Inflammatory macrophage (primary cell): ENCODE measurements around the gene IQSEC1.

Source experiments
- DNase-seq, 2 donors: peaks; one replicate each; pipeline ENCODE4 v3.0.0-alpha.2; 2020 to 2022

Gene IQSEC1

DNA sequence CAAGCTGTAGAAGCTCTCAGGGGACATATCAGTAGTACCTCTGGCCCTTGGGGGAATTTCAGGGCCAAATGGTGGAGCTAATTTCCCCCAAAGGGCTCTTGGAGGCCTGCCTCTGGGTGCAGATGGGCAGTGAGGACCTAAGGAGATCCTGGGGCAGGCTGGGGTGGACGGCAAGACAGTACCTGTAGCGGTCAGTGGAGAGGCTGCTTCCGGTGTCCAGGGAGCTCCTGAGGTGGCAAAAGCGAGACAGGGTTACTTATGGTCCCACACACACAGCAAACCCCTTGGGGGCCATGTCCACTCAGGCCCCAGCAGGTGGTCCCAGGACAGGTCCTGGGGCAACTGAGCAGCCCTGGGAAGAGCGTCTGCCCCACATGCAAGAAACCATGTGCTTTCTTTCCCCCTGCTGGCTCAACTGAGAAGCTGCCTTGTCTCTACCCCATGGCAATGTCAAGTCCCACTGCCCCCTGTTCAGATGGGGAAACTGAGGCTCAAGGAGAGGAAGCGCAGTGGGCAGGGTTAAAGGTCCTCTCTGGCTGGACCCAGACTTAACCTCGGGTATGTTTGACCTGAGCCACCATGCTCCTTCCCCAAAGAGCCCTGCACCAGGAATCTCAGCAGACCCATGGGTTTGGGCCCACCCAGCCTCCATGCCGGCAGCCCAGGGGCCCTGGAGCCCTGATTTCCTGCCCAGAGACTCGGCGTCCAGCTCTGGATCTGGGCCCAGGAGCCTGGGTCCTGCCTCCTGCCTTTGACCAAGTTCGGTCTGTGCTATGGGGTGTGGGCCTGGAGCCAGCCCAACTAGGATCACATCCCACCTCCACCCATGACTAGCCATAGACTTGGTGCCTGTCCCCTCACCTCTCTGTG lies 25.7 kb downstream of the IQSEC1 start:
- DNase-seq, result peak in 1 of 2 donors; percentile 9

DNA sequence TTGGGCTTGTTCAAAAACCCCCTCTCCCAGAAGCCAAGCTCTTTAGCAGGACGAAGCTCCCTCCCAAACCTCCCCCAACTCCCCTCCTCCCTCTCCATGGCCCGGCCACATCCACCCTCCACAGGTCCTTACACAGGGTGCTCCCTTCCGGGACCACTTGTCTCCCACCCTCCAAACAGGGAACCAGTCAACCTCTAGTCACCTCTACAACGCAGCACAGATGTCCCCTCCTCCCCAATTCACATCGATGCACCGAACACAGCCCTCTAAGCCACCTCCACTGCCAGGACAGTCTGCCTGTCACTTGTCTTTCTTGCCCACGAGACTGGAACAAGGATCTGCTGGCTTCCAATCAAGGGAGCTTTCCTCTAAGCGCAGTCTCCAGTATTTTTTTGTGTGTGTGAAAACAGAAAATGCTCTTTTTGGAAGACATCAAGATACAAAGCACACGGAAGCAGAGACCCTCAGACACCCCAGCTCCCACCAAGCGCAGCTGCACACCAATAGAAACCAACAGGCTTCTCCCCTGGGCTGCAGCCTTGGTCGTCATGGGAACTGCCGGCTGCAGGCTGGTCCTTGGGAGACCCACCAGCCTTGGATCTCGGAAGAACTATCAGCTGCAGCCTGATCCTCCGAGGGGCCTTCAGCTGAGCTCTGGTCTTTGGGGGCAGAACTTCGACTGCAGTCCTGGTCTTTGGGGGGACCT lies 26.5 kb downstream of the IQSEC1 start:
- no peak for DNase-seq

DNA sequence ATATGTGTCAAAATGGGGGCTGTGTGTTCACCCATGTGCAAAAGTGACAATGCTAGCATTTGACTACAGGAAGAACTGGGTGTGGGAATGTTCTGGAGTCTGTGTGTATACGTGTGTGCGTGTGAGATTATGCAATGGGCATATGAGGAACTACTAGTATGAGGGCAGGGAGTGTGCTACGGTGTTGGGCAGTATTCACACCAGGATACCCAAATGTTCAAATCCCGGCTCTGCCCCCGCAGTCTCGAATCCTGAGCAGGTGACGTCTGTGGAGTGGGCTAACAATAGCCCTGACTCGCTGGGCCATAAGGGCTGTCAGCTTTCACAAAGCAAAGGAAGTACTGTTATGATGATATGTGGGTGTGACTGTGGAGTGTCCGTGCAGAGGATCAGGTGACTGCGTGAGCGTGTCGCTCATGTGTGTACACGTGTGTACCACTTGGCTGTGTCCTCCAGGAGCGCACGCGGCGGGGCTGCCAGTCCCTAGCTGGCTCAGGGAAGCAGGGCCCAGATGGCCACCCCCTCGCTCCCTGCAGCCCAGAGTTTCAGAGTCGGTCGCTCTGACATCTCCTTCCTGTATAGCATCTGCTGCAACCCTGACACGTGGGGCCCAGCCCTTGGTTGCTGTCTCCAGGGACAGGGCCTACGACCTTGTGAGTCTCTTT lies 27.2 kb downstream of the IQSEC1 start:
- peak; percentile 62 to 72 for DNase-seq

DNA sequence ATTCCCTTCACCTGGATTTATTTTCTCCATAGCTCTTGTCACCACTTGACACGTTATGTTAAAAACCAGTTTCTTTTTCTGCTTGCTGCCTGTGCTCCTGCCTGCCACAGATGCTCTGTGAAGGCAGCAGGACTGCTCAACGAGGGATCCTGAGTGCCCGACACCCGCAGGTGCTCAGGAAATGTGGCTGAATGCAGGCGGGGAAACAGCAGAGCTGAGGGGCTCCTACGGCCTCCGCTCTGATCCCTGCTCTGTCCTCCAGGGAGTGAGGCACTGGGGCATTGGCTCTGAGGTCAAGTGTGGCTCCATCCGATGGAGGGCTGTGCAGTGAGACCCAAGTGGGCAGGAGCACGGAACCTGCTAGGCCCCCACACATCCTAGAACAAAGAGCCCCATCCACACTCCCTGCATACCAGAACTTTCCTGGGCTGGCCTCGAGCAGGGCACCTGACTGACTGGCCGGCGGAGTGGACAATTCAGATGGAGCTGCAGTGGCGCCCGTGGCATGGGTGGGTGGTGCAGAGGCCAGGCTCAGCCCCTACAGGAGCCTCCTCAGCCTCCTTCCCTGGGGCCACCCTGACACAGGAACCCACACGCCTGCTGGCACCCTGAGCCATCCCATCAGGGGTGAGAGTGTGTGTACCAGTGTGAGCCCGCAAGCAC lies 27.9 kb downstream of the IQSEC1 start:
- DNase-seq, result no peak

DNA sequence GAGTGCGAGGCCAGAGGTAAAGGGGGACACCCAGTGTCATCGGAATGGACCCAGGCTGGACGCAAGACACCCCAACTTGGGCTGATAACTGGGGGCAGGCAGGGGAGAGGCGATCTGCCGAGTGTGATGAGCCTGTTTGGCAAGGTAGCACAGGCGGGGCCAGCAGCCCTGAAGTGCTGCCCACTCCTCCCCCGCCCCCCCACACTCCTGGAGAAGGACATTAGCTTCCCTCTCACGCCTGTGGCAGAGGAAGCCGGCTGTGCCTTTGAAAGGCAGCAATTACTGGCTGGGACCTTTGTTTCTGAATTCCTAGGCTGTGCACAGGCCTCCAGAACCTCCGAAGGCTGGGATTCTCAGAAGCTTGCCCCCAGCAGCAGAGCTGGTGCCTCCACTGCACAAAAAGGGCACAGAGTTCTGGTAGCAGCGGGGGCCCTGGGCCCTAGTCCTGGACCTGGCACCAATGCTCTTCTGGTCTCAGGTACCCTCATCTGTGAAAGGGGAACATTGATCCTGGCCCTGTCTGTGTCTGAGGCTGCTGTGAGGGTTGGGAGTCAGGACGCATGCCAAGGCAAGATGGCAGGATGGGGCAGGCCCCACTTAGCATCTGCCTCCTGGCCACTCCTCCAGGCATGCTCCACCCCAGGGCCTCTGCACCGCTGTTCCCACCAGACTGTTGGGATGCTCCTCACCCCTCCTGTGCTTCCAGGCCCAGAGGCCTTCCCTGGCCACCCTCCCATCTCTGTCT lies 28.6 kb downstream of the IQSEC1 start:
- DNase-seq, result peak in 1 of 2 donors; percentile 14

DNA sequence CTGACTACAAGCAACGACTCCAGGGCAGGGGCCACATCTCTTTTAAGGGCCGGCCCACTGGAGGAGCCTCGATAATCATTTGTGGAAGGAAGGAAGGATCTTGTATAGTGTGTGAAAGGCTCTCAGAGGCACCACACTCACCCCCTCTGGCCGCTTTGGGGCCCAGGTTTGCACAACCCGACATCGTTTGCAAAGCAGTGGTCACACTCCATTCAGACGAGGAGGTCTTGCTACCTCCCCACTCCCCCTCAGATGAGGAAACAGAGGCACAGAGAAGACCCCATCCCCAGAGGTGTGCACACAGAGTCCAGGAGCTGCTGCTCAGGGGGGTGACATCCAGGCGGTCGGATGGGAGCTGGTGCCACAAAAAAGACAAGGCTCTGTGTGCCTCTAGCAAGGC lies 29.6 kb downstream of the IQSEC1 start:
- no peak for DNase-seq

DNA sequence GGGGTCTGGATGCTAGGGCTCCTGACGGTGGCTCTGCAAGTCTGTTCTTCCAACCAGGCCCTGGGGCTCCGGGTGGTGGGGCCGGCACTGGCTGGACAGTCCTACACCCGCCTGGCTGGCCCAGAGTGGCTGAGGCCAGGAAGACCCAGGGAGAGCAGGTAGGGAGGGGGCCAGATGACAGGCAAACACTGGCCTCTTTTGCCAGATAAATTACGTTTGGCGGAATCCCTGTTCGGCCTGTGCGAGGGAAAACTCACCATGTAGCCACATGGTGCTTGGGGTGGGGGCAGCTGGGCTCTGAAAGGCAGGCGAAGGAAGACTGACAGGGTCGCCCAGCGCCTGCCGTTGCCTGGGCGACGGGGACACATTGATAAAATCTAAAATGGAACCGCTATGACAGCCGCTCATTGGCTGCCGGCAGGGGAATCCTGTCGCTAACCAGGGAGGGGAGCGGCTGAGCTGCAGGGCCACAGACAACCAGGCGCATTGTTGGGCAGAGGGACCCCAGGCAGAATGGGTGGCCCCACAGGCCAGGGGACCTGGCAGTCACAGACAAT lies 30.4 kb downstream of the IQSEC1 start:
- DNase-seq, result no peak

DNA sequence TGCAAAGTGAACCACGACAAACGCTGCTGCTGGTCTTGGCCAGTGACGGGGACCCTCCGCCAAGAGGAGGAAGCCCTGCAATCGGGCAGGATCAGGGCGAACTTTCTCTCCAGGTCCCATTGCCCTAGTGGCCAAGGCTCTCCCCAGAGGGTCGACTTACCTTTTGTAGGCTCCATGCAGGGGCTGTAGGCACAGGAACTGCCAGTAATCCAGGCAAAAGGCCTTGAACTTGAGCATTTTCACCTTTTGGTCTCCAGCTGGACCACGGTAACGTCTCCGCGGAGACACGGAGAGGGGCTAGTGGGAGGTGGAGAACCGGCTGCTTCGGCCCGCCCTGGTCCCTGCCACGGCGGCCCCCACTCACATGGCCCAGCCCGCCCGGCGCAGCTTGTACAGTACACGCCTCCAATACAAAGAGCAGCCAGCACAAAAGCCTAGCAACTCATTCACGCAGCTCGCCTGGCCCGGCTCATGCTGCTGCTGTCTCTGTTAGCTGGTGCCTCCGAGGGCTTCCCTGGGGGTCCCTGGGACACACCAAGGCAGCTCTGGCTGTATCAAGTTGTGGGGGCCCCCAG lies 31.0 kb downstream of the IQSEC1 start:
- no peak for DNase-seq

DNA sequence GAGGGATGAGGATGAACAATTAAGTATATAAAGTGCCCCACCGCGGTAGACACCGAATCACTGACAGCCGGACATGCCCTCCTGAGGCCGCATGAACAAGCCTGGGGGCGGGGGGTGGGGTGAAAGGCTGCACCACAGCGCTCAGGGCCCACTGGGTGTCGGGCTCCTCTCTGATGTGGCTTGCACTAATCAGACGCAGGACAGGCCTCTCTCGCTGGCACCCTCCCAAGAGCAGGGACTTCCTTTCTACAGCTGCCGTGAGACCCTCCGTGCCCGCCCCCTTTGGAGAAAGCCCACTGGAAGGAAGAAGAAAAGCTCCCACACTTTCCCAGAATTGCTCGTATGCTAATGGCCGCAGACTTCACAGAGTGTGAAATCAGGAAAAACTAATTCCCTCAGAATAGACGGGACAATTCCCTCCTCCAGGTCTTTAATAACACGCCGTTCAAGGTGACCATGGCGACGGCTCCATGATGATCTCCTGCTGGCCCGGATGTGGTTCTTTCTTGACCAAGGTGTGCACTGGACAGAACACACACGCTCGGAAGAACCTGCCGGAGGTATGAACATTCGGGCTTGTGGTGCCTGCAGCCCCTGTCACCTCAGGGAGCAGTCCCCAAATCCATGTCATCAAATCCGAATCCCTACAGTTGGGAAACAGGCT lies 32.0 kb downstream of the IQSEC1 start:
- DNase-seq, result no peak

DNA sequence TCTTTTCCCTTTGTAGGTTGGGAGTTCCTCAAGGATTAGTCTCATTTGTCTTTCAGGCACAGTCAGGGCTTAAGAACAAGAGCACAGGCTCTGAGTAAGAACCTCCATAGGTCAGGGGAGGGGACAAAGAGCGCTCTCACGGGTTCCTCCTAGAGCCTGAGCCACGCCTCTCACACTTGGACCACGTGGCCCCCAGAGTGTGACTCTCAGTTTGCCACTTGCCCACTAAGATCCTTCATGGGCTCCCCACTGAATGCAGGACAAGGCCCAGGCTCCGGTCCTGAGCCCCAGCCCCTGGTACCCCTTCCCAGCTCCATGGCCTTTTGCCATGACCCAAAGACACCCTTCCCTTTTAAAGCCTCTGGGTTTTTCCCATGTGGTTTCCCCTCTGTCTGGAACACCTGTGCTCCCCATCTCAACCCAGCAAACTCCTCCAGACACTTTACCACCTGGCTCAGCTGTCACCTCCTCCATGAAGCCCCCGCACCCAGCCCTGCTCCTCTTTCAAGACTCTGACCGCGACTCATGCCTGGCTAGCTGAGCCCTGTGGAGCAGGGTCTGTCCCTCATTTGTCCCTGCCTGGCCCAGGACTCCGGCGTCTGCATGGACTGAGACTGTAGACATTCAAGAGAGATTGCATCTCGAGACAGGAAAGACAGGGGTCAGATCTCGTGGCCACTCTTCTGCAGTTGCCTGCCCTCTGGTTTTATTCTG lies 32.7 kb downstream of the IQSEC1 start:
- DNase-seq, result peak; percentile 55 to 76

DNA sequence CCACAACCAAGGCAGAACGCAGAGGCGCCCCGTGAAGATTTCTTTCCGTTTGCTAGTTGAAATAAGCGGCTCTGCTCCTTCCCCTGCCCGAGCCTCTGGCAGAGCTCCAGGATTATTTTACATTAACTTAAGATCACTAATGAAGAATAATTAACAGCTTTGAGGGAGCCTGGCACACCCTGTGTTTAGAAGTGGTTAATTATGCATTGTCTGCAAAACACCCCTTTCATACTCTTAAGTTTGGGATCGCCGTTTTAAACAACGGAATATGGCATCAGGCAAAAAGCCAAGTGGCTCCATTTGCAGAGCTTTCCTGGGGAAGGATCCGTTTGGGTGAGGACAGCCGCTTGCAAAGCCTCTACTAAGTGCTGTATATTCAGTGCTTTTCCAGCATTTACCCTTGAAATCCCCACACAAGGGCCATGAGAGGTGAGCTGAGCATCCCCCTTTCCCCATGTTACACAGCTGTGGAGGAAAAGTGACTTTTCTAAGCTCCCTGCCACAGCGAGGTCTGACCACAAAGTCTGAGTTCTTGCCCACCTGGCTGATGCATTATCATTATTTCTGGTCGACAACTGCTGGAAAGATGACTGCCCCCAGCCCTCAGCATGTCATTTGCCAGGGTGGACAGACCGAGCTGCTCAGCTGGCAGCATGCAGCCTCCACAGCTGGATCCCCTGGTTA lies 33.9 kb downstream of the IQSEC1 start:
- no peak for DNase-seq

DNA sequence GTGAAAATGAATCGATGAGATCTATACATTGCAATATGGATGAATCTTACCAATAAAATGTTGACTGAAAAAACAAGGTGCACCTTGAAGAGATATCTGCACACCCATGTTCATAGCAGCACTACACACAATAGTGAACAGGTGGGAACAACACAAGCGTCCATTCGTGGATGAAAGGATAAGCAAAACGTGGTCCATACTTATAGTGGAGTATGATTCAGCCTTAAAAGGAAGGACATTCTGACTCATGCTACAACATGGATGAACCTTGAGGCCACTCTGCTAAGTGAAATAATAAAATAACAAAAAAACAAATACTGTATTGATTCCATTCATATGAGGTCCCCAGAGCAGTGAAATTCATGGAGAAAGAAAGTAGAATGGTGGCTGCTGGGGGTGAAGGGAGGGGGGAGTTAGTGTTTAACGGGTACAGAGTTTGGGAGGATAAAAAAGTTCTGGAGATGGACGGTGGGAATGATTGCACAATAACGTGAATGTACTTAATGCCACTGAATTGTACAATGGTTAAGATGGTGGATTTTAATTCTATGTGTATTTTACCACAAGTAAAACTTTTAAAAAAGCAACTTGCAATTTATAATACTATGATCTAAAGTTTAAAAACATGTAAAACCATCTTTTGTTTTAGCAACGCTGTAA lies 35.6 kb downstream of the IQSEC1 start:
- DNase-seq, result no peak

DNA sequence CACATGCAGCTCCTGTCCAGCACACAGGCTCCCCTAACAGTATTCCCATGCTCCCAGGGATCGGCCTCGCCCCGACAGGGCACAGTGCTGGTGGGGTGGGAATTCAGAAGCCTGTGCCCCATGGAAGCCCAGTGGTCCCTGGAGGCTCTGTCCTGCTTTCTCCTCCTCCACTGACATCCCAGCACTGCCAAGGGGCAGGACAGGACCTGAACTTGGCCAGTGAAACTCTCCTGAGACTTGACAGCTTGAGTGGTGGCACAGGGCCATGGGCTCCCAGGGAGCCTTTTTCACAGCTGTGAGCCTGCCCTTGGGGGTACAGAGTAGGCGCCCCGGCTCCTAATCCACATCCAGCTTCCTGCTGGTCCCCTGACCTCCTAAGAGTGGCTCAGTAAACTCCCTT lies 38.4 kb downstream of the IQSEC1 start:
- no peak for DNase-seq

DNA sequence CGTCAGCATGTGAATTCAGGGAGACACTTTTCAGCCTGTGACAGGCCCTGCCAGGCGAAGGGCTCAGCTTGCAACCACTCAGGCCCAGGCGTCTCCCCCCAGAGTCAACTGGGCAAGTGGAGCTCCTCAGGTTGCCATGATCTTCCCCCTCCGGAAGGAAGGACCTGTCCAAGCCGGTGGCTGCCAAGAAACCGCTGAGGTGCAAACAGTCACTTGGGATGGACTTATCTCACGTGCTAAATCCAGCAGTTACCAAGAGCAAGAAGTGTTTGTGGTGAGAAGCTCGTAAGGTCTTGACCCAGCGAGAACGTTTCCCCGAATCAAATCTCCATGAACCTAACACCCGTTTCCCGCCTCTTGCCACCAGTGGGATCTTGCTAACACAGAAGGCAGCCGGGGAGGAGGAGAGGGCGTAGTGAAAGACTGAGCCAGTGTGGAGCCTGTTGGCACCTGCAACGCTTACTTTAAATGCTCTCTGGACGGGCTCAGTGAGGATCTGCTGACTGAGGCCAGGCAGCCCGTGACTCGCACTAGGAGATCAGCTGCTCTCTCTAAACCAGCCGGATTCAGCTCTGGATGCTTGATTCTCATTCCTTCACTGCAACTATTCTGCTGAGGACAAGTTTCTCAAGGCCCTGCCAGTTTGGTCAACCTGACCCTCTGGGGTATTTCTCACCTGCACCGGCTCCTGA lies 39.0 kb downstream of the IQSEC1 start:
- no peak for DNase-seq

DNA sequence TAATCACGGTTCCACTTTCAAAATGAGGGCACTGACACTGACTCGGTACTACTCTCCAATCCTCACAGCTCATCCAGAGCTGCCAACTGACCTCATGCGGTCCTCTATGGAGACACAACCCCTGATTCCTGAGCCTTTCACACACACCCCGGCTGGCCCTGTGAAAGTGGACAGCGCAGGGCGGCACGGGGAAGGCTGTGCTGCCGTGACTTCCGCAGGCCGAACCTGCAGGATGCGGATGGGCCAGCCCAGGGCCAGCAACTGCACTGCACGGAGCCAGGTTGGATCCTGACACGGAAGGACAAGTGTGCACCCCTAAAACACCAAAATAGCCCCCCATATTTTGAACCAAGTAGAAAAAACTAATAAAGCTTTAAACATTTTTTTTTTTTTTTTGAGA lies 41.0 kb downstream of the IQSEC1 start:
- no peak for DNase-seq

DNA sequence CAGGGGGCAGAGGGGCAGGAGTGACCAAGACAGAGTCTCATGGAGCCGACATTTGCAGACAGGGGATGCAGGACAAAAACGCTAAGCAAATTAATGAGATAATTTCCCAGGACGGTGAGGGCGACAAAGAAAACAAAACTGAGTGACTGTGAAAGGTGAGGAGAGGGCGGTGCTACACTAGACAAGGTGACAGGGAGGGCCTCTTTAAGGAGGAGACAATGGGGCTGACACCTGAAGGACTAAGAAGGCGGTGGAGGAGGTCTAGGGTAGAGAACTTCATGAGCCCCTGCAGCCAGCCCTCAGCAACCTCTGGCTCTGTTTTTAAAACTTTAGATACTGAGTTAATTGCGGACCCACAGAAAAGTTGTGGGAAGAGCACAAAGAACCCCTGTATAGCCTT lies 41.6 kb downstream of the IQSEC1 start:
- DNase-seq, result no peak

DNA sequence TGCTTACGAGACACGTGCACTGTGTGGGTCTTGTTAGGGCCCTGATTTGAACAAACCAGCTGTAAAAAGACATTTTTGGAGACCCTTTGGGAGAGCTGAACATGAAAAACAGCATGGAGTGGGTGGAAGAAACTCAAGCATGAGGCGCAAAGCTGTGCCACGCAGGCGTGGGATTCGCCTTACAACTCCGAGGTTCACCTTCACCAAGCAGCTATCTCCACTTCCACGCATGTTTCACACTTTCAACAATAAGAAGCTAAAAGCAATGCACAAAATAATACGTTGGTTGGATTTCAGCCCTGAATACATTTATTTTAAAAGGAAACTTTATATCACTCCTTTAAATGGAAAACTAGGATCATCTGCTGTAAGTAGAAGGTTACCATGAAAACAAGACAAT lies 42.5 kb downstream of the IQSEC1 start:
- no peak for DNase-seq

DNA sequence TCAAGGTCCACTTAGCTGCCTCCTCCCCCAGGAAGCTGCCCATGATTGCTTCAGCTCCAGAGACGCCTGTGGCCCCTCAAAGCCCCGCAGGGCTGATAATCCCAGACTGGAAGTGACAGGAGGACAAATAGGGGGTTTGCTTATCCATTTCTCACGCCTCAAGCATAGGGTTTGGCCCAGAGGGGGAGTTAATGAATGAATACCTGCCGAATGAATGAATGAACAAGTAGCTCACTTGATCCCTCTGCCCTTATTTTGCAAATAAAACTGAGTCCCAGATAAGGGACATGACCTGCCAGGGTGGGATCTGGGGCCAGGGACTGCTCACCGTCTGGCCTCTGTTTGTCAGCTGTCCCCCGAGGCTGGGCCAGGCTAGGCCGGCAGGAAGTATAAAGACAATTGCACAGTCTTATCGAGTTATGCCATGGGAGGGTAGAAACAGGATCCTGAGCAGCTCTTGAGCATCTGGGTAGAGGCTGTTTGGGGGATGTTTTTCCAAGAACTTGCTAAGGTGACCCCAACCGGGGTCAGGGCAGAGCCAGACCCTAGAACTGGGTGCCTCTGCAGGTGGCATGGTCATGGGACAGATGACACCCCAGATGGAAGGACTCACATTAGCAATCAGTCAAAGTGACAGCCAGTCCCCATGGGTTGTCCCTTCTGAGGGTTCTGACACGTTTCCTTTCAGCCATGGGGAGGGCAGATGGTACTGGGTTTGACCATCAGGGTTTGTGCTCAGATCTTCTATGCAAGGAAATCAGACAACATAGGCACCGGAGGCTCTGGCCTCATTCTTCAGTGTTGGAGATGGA lies 45.0 kb downstream of the IQSEC1 start:
- no peak for DNase-seq
